H9 (cell line): ENCODE data around the gene EBF4. TPM values are rescaled to one million over a fixed set of nuclear protein-coding genes. Genes with fewer than 3 reads are reported as not detected.

Source experiments
- DNase-seq: peaks from one replicate; pipeline ENCODE4 v3.0.0-alpha.2; 2017
- H2AFZ ChIP-seq: one replicate; pipeline ENCODE4 v1.6.1; 2013; ENCODE audit warnings: mild to moderate bottlenecking, low read length, control low read depth, moderate library complexity
- H2AK5ac ChIP-seq: 2 replicates; pipeline ENCODE4 v1.6.1; 2013; ENCODE audit warnings: low read length, control low read depth, mixed read lengths; ENCODE audit not compliant: insufficient read length
- H2BK120ac ChIP-seq: one replicate; pipeline ENCODE4 v1.6.1; 2013; ENCODE audit warnings: low read depth, mild to moderate bottlenecking, low read length, control low read depth, inconsistent platforms; ENCODE audit not compliant: poor library complexity, severe bottlenecking
- H2BK12ac ChIP-seq: 2 replicates; pipeline ENCODE4 v1.6.1; 2013; ENCODE audit warnings: low read length, control low read depth, mixed read lengths, low read depth; ENCODE audit not compliant: insufficient read length
- H2BK15ac ChIP-seq: 2 replicates; pipeline ENCODE4 v1.6.1; 2013; ENCODE audit warnings: low read depth, low read length, control low read depth
- H2BK20ac ChIP-seq: one replicate; pipeline ENCODE4 v1.6.1; 2013; ENCODE audit warnings: low read depth, mild to moderate bottlenecking, low read length, control low read depth, inconsistent platforms; ENCODE audit not compliant: poor library complexity, severe bottlenecking
- H2BK5ac ChIP-seq: 2 replicates; pipeline ENCODE4 v1.6.1; 2013; ENCODE audit warnings: low read length, control low read depth, mixed read lengths; ENCODE audit not compliant: insufficient read length
- H3K14ac ChIP-seq: 2 replicates; pipeline ENCODE4 v1.6.1; 2013; ENCODE audit warnings: low read length, control low read depth; ENCODE audit not compliant: insufficient read depth
- H3K18ac ChIP-seq: 2 replicates; pipeline ENCODE4 v1.6.1; 2013; ENCODE audit warnings: low read depth, mild to moderate bottlenecking, mixed read lengths, low read length, control low read depth; ENCODE audit not compliant: insufficient read length
- H3K23ac ChIP-seq: 2 replicates; pipeline ENCODE4 v1.6.1; 2013; ENCODE audit warnings: low read length, control low read depth, mixed read lengths, low read depth; ENCODE audit not compliant: insufficient read length
- H3K23me2 ChIP-seq: 2 replicates; pipeline ENCODE4 v1.6.1; 2013; ENCODE audit warnings: low read depth, mild to moderate bottlenecking, mixed read lengths, low read length, control low read depth; ENCODE audit not compliant: insufficient read length, poor library complexity, severe bottlenecking
- H3K27ac ChIP-seq: 2 replicates; pipeline ENCODE4 v1.5.1; 2013; ENCODE audit warnings: low read length, control low read depth, mixed read lengths, low read depth; ENCODE audit not compliant: insufficient read length
- H3K27me3 ChIP-seq: 2 replicates; pipeline ENCODE4 v1.6.1; 2013; ENCODE audit warnings: low read length, control low read depth, inconsistent platforms; ENCODE audit not compliant: insufficient read depth
- H3K4ac ChIP-seq: 2 replicates; pipeline ENCODE4 v1.6.1; 2013; ENCODE audit warnings: low read depth, mild to moderate bottlenecking, control low read depth, inconsistent platforms, low read length, moderate library complexity
- H3K4me1 ChIP-seq: 2 replicates; pipeline ENCODE4 v1.6.1; 2013; ENCODE audit warnings: low read length, control low read depth, inconsistent platforms; ENCODE audit not compliant: insufficient read depth
- H3K4me2 ChIP-seq: 2 replicates; pipeline ENCODE4 v1.6.1; 2013; ENCODE audit warnings: low read length, control low read depth, mixed read lengths; ENCODE audit not compliant: insufficient read length, insufficient read depth
- H3K56ac ChIP-seq: 2 replicates; pipeline ENCODE4 v1.6.1; 2013; ENCODE audit warnings: low read depth, mild to moderate bottlenecking, mixed read lengths, low read length, control low read depth; ENCODE audit not compliant: insufficient read length
- H3K79me1 ChIP-seq: 2 replicates; pipeline ENCODE4 v1.6.1; 2013; ENCODE audit warnings: low read depth, mild to moderate bottlenecking, moderate library complexity, low read length, control low read depth, inconsistent platforms; ENCODE audit not compliant: insufficient read depth, poor library complexity, severe bottlenecking
- H3K79me2 ChIP-seq: 2 replicates; pipeline ENCODE4 v1.6.1; 2013; ENCODE audit warnings: low read length, control low read depth, inconsistent platforms; ENCODE audit not compliant: insufficient read depth
- H3K9ac ChIP-seq: 2 replicates; pipeline ENCODE4 v1.6.1; 2013; ENCODE audit warnings: low read length, control low read depth, mixed read lengths; ENCODE audit not compliant: insufficient read length; ENCODE audit errors: extremely low read depth
- H3K9me3 ChIP-seq: one replicate; pipeline ENCODE4 v1.6.1; 2013; ENCODE audit warnings: low read depth, low read length, inconsistent platforms; ENCODE audit not compliant: control insufficient read depth
- H3T11ph ChIP-seq: one replicate; pipeline ENCODE4 v1.6.1; 2013; ENCODE audit warnings: mild to moderate bottlenecking, low read length, control low read depth, inconsistent platforms
- H4K20me1 ChIP-seq: one replicate; pipeline ENCODE4 v1.6.1; 2013; ENCODE audit not compliant: control insufficient read depth, insufficient read length, insufficient read depth
- H4K5ac ChIP-seq: 2 replicates; pipeline ENCODE4 v1.6.1; 2013; ENCODE audit warnings: low read depth, mild to moderate bottlenecking, mixed read lengths, low read length, control low read depth; ENCODE audit not compliant: insufficient read length
- H4K8ac ChIP-seq: replicated peaks from 2 replicates; pipeline ENCODE4 v1.6.1; 2013; ENCODE audit warnings: low read length, control low read depth, mixed read lengths, low read depth; ENCODE audit not compliant: insufficient read length
- H4K91ac ChIP-seq: 2 replicates; pipeline ENCODE4 v1.6.1; 2013; ENCODE audit warnings: low read depth, mild to moderate bottlenecking, moderate library complexity, mixed read lengths, low read length, control low read depth; ENCODE audit not compliant: insufficient read length
- H3K27ac Mint-ChIP-seq, 3 experiments: 2 replicates in 2 of 3; 3 replicates in 1 of 3; pipeline ENCODE4 v1.8.0; 2020 to 2021; ENCODE audit warnings: mixed read lengths in 3 of 3, mild to moderate bottlenecking in 1 of 3, moderate library complexity in 1 of 3
- H3K27me3 Mint-ChIP-seq: 2 replicates; pipeline ENCODE4 v1.8.0; 2021; ENCODE audit warnings: low read depth, mild to moderate bottlenecking, moderate library complexity, mixed read lengths
- H3K36me3 Mint-ChIP-seq, 3 experiments: 2 replicates in 2 of 3; 3 replicates in 1 of 3; pipeline ENCODE4 v1.8.0; 2020 to 2021; ENCODE audit warnings: low read depth in 3 of 3, mixed read lengths in 3 of 3; ENCODE audit not compliant: insufficient read depth in 1 of 3
- H3K4me1 Mint-ChIP-seq, 2 experiments: 2 replicates each; pipeline ENCODE4 v1.8.0; 2020; ENCODE audit warnings: mixed read lengths in 2 of 2
- H3K4me3 Mint-ChIP-seq, 2 experiments: 2 replicates in 1 of 2; 3 replicates in 1 of 2; pipeline ENCODE4 v1.8.0; 2020 to 2021; ENCODE audit warnings: mild to moderate bottlenecking in 2 of 2, mixed read lengths in 2 of 2, moderate library complexity in 1 of 2
- H3K9me3 Mint-ChIP-seq, 2 experiments: 2 replicates in 1 of 2; 3 replicates in 1 of 2; pipeline ENCODE4 v1.8.0; 2020; ENCODE audit warnings: mild to moderate bottlenecking in 2 of 2, mixed read lengths in 2 of 2, moderate library complexity in 1 of 2
- WGBS: extraction: QIAGEN DNeasy Blood & Tissue Kit; methylation state at CpG from one replicate; pipeline ENCODE4 v1.1.7; 2013; ENCODE audit warnings: missing lambda C conversion rate, low lambda C conversion rate, mixed read lengths; ENCODE audit not compliant: insufficient read length; ENCODE audit errors: extremely low coverage; 5-methylcytosine and 5-hydroxymethylcytosine counted together
- total RNA-seq: library from RNA; stranded (reverse); gene quantifications from 2 replicates; pipeline ENCODE4 v1.2.1, GENCODE V29; 2021
- TF ChIP-seq, protein P1 (sequence below): fragments of 200-600 bp; sonication (generic); conservative IDR thresholded peaks from 3 replicates; pipeline ENCODE4 v1.8.0; 2021; ENCODE audit warnings: antibody characterized with exemption, mild to moderate bottlenecking

EBF4 gene
- total RNA-seq, 1 experiment from 2014 or later = 3.9 TPM

DNA sequence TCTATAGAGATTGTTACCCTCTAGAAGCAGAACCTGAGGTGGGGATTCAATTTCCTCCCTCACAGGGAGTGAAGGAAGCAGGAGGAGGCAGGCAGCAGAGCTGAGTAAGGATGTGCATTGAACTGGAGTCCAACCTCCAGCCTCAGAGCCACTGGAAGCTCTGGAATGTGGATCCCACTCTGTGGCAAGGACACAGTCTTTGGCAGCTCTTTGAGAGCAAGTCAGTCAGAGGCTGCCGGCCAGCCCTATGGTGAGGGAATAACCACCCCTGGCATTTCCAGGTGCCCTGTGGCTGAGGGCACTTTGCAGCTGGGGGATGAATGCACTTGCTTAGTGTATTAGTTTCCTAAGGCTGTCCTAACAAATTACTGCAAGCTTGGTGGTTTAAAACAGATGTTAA is 37.2 kb downstream of the EBF4 start:
- no CpG with 5 or more reads among the region's 1 CpG for WGBS

More for the DNA sequence above, 37.2 kb downstream of the EBF4 start:
- no peak overlapping the region for H2BK12ac ChIP-seq
- H3K4ac ChIP-seq = no peak overlapping the region
- no peaks in the 10 kb centered on the region for H3K4me1 ChIP-seq
- peaks cover 2% of the 10 kb centered on the region for H3K23me2 ChIP-seq
- no peak overlapping the region for H3K4me3 Mint-ChIP-seq
- H3K9ac ChIP-seq = no peak overlapping the region
- no peak overlapping the region for H3K56ac ChIP-seq
- no peak overlapping the region for H2BK15ac ChIP-seq
- no peak for DNase-seq
- no peak overlapping the region for H2AFZ ChIP-seq
- no peak overlapping the region for H3T11ph ChIP-seq
- H2BK20ac ChIP-seq = no peak overlapping the region
- peaks cover 0 to 5% of the 10 kb centered on the region in 2 experiments; a peak in 1 of 4 replicates for H3K4me1 Mint-ChIP-seq
- peaks cover 77% of the 10 kb centered on the region for H3K27me3 Mint-ChIP-seq
- H3K4me2 ChIP-seq = no peak overlapping the region
- no peak overlapping the region for H3K18ac ChIP-seq
- H2BK5ac ChIP-seq = no peak overlapping the region
- H3K79me1 ChIP-seq = no peaks in the 10 kb centered on the region
- H2BK120ac ChIP-seq = no peak overlapping the region
- no peak overlapping the region for H3K23ac ChIP-seq
- TF ChIP-seq, protein P1, sequence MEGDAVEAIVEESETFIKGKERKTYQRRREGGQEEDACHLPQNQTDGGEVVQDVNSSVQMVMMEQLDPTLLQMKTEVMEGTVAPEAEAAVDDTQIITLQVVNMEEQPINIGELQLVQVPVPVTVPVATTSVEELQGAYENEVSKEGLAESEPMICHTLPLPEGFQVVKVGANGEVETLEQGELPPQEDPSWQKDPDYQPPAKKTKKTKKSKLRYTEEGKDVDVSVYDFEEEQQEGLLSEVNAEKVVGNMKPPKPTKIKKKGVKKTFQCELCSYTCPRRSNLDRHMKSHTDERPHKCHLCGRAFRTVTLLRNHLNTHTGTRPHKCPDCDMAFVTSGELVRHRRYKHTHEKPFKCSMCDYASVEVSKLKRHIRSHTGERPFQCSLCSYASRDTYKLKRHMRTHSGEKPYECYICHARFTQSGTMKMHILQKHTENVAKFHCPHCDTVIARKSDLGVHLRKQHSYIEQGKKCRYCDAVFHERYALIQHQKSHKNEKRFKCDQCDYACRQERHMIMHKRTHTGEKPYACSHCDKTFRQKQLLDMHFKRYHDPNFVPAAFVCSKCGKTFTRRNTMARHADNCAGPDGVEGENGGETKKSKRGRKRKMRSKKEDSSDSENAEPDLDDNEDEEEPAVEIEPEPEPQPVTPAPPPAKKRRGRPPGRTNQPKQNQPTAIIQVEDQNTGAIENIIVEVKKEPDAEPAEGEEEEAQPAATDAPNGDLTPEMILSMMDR = no peak
- peaks cover 11 to 16% of the 10 kb centered on the region in 2 experiments; a peak in 4 of 5 replicates for H3K9me3 Mint-ChIP-seq
- no peak overlapping the region for H3K14ac ChIP-seq
- no peaks in the 10 kb centered on the region for H3K36me3 Mint-ChIP-seq
- no peak overlapping the region for H4K5ac ChIP-seq
- H4K8ac ChIP-seq = no peak overlapping the region
- H3K79me2 ChIP-seq = no peaks in the 10 kb centered on the region
- no peak overlapping the region for H3K27ac ChIP-seq
- H2AK5ac ChIP-seq = no peak overlapping the region
- H4K91ac ChIP-seq = no peak overlapping the region
- H4K20me1 ChIP-seq = no peaks in the 10 kb centered on the region
- no peaks in the 10 kb centered on the region for H3K9me3 ChIP-seq
- no peak overlapping the region for H3K27ac Mint-ChIP-seq
- H3K27me3 ChIP-seq = no peaks in the 10 kb centered on the region
